ENCODE results near the gene RALGPS1. TPM values are rescaled to one million over a fixed set of nuclear protein-coding genes. Genes with fewer than 3 reads are reported as not detected.

The RALGPS1 gene
- total RNA-seq, 2 experiments from 2014 or later, result 14.1 to 14.4 TPM

DNA sequence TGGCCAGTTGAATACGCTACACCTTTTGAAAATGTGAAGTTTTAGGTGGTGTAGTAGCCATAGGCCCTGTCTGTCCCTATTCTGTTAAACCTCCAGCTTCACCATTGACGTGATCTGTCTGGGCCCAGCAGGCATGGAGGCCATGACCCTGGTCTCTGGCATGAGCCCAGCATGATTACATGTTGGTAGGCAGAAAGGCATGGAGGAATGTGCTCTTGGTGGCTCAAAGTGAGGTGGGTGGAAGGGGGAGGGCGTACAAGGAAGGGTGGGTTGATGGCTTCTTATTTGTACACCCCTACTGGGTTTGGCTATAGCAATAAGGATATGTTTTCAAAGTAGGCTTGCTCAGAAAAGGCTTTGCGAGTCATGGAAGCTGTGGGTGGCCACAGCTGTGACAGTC is 23.7 kb downstream of the RALGPS1 start:
- CTCF ChIA-PET (ENCODE audit: unreplicated experiment), result no interaction called here
- Histone ChIP-seq H3K4me2 (ENCODE audit: low read length) (no peak overlapping the region), H3K79me2 (ENCODE audit: insufficient read depth, low read depth, low read length) (no peaks in the 10 kb centered on the region), H2AFZ (ENCODE audit: low read length) (no peak overlapping the region), H3K9me2 (ENCODE audit: insufficient read depth, low read length) (no peaks in the 10 kb centered on the region), H4K20me1 (ENCODE audit: insufficient read depth, low read length) (no peaks in the 10 kb centered on the region), H3K27ac (ENCODE audit: low read depth, low read length, poor library complexity, severe bottlenecking) (no peak overlapping the region), H3K4me3 (ENCODE audit: low read depth, low read length, poor library complexity, severe bottlenecking) (no peak overlapping the region), H3K9me3 (ENCODE audit: low read length) (no peaks in the 10 kb centered on the region), H3K4me1 (ENCODE audit: insufficient read depth, low read length, poor library complexity, severe bottlenecking) (no peaks in the 10 kb centered on the region), H3K36me3 (ENCODE audit: insufficient read depth, low read length) (no peaks in the 10 kb centered on the region)
- DNase-seq (ENCODE audit: low spot score), result no peak
- intact Hi-C loops (cut with micrococcal nuclease; ENCODE audit: unreplicated experiment), result no loop called here
- BruUV-seq (replicated peaks), result no TSS peak
- no peak for TF ChIP-seq EZH2phosphoT487 (IDR thresholded peaks at IDR 0.05; ENCODE audit: borderline replicate concordance, low read depth, low read length)
- TF ChIP-seq CTCF (conservative IDR thresholded peaks at IDR 0.05; ENCODE audit: low read length), result no peak
- POLR2A ChIA-PET, result no interaction called here

- no peak for DNase-seq (ENCODE audit: low spot score)
- BruUV-seq (replicated peaks), result no TSS peak
- no peak overlapping the region for H2AFZ ChIP-seq (ENCODE audit: low read length)
These were observed 25.2 kb downstream of the RALGPS1 start for GRCh38 chr9:126939821-126940221.

More at GRCh38 chr9:126939821-126940221, 25.2 kb downstream of the RALGPS1 start:
- Histone ChIP-seq H3K36me3 (ENCODE audit: insufficient read depth, low read length) (no peaks in the 10 kb centered on the region), H3K27ac (ENCODE audit: low read depth, low read length, poor library complexity, severe bottlenecking) (no peak overlapping the region), H3K4me3 (ENCODE audit: low read depth, low read length, poor library complexity, severe bottlenecking) (no peak overlapping the region), H3K4me1 (ENCODE audit: insufficient read depth, low read length, poor library complexity, severe bottlenecking) (no peaks in the 10 kb centered on the region), H3K79me2 (ENCODE audit: insufficient read depth, low read depth, low read length) (no peaks in the 10 kb centered on the region), H3K9me3 (ENCODE audit: low read length) (no peaks in the 10 kb centered on the region), H3K4me2 (ENCODE audit: low read length) (no peak overlapping the region), H4K20me1 (ENCODE audit: insufficient read depth, low read length) (no peaks in the 10 kb centered on the region), H3K9me2 (ENCODE audit: insufficient read depth, low read length) (no peaks in the 10 kb centered on the region)
- POLR2A ChIA-PET, result no interaction called here
- intact Hi-C loops (cut with micrococcal nuclease; ENCODE audit: unreplicated experiment), result loop anchor here (1.0 to 5.0 kb wide), 2 partner anchors 259 to 457 kb away; partner anchors contain the start of gene SLC2A8
- CTCF ChIA-PET (ENCODE audit: unreplicated experiment), result no interaction called here
- TF ChIP-seq CTCF (conservative IDR thresholded peaks at IDR 0.05; ENCODE audit: low read length) (no peak), EZH2phosphoT487 (IDR thresholded peaks at IDR 0.05; ENCODE audit: borderline replicate concordance, low read depth, low read length) (no peak)

Measured in OCI-LY7 (cell line).